NCI-H524 treated with DMSO at 0.1 percent for 48 hours (cell line): ENCODE data around the gene KLHL30.

Source experiments
- DNase-seq: peaks from one replicate; lab custom pipeline; 2025; lab: John Stamatoyannopoulos, UW

Gene KLHL30

DNA sequence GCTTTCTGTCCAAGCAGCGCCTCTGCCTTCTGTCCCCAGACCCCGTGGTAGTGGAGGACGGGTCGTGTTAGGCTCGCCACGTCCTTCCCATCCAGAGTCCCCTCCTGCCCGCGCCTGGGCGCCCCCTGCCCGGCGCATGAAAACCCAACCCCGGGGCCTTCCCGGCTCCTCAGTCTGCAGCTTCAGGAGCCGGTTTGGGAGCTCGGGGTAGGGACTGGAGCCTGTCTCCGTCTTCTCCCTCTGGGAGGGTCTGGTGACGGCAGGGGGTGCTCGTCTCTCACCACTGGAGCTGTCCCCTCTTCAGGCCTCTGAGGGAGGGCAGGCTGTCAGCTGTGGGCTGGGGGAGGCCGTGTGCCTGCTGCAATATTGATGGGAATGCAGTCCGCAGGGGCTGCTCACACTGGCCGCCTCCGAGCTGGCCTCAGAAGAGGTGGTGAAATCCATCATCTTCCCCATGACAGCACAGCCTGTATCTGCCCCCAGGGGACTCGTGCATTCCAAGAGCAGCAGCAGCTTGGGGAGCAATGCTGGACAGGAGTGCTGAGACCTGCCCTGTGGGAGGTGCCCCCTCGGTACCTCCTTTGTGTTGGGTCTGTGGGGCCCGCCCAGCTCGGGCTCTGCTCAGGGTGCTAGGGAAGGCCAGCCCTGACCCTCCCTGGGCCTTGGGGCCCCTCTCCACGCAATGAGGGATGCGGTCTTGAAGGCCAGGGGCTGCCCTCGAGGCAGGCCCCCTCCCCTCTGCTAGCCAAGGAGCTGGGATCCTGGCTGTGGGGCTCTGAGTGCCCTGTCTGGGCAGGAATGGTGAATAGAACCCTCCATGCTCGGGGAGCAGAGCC, 17.8 kb upstream of the KLHL30 start:
- DNase-seq, result no peak

DNA sequence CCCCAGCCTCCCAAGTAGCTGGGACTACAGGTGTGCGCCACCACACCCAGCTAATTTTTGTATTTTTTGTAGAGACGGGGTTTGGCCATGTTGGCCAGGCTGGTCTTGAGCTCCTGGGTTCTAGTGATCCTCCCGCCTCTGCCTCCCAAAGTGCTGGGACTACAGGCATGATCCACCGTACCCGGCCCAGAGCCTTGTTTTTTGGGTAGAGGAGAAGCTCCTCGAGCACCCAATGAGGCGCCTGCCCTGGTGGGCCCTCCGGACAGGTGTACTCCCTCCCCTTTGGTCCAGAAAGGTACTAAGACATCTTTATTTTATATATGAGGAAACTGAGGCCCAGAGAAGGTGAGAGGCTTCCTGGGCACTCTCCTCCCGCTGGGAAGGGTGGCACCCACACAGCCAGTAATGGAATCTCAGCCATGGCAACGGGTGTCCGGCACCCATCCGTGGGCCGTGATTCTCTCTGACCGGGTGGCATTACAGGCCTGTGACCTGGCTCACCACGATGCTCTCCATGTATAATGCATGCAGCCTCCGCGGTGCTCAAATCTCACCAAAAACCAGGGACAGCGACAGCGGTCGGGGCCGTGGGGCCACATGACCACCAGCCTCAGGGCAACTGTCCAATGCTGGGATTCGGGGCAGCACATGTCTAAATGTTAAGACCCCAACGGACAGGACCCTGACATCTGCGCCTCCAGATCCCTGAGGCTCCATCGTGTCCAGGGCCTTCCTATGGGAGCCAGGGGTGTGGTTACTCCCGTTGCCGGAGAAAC, 16.8 kb upstream of the KLHL30 start:
- DNase-seq, result no peak

DNA sequence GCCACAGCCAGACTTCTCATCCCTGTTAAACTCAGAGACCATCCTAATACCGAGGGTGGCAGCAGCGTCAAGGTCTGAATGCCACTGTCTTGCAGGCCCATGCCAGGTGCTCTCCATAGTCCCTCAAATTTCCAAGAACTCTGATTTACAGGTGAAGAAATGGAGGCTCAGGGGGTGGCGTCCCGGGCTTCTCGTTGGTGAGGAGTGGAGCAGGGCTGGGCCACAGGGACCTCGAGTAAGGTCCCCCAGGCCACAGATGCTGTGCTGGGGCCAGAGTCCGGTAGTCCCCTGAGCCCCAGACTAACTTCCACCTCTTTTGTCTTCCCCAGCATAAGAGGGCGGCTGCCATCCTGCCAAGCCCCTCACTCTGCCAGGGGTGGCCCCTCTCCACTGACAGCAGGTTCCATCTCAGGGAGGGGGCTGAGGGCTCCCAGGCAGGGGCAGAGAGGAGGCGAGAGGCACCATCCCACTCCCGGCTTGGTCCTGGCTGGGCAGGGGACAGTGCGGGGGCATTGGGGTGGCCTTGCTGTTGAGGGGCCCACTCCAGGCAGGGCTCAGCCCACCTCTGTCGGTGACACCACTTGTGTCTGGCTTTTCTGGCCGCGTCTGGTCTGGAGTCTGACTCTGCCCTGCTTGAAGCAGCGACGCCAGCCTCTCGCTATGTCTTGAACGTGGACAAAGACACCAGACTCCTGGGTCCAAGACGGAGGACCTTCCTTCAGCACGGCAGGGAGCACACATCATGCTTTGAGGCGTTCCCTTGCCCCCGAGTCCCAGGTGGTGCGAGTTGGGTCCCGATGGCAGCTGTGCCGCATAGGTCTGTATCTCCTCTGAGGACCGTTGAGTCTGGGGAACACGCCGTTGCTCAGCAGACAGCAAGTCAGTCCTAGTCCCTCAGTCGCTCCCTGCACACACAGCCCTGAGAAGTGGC, 15.9 kb upstream of the KLHL30 start:
- no peak for DNase-seq

DNA sequence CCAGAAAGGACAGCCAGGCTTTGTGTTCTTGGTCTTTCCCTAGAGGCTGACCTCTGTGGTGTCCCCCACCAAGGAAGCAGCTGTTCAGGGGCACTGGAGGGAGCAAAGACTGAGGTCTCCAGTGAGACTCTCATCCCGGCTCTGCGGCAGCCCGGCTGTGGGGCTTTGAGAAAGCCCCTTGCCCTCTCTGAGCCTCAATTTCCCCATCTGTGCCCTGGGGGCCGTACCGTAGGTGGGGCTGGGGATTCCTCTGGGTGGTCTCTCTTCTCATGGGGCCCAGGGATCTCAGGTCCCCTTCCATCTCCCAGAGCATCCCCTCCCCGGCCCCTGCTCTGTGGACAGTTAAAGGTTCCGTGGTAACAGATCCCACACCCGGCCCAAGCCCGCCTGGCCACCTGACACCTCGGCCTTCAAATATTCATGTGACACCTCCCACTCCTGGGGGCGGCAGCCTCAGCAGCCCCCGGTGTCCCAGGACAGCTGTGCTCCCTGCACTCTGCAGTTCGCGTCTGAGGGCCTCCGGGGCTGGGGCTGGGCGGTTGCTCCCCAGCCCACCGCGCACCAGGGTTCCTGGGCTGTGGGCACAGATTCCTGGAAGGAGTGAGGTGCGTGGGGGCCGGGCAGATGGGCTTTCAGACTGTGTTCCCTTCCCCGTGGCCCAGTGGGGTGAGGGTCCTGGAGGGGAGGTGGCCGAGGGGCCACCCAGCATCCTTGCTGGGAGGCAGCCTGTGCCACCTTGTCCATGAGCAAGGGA, 15.1 kb upstream of the KLHL30 start:
- no peak for DNase-seq

DNA sequence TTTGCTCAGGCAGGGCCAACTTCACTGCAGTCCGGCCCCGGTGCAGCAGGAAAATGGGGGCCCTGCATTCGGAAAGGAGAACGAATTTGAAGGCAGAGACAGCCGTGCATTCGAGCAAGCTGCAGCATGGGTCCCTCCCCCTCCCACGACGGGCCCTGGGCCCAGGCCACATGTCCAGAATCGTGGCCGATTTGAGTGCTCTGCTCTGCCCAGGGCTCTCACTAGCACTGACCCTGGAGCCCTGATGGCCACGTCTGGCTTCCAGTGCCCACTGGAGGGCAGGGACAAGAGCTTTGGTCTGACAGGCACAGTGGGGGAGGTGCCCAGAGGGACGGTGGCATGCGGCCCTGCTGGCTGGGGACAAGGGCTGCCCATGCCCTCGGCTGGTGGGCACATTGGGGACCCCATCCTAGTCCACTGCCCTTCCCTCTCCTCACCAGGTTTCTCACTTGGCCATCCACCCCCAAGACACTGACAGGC, 14.4 kb upstream of the KLHL30 start:
- no peak for DNase-seq

DNA sequence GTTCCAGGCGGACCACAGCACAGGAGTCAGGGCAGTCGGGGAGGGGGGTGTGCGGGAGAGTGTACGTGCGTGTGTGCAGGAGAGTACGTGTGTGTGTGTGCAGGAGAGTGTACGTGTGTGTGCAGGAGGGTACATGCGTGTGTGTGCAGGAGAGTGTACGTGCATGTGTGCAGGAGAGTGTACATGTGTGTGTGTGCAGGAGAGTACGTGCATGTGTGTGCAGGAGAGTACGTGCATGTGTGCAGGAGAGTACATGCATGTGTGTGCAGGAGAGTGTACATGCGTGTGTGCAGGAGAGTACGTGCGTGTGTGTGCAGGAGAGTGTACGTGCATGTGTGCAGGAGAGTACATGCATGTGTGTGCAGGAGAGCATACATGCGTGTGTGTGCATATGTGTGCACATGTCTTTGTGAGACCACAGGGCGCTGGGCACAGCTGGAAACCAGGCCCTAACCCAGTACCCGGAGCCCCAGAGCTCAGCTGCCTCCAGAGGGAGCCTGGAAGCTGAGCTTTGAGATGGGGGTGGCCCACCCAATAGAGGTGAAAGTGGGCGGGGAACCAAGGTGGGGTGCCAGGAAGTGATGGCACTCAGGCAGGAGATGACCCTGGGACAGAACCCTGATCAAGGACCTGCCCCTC, 13.9 kb upstream of the KLHL30 start:
- no peak for DNase-seq

DNA sequence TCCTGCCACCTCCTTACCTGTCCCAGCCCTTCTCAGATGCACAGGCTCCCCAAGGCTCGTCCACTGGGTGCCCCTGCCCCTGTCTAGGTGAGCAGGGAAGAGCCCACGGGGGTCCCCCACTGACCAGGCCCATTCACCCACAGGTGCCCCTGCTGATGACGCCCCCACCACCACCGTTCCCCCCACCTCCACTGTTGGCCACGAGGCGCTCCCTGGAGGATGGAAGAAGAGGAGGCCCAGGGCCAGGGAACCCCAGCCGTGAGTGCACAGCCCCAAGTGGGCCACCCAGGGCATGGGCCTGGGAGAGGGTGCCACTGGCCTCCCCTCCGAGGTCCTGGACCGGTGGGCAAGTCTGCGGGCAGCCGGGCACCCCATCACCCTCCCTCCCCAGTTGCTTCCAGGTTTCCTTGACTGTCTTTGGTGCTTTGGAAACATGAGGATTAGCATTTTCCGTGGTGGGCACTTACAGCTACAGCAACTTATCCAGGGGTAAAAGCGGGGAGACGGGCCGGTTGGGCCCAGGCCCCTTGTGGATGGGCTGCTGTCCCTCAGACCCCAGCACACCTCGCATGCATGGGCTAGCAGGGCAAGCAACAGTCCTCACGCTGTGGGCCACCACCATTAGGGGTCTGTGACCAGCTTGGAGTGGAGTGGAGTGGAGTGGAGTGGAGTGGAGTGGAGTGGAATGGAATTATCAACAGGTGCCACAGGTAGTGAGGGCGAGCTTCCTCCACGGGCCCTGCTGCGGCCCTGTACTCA, 13.2 kb upstream of the KLHL30 start:
- no peak for DNase-seq

DNA sequence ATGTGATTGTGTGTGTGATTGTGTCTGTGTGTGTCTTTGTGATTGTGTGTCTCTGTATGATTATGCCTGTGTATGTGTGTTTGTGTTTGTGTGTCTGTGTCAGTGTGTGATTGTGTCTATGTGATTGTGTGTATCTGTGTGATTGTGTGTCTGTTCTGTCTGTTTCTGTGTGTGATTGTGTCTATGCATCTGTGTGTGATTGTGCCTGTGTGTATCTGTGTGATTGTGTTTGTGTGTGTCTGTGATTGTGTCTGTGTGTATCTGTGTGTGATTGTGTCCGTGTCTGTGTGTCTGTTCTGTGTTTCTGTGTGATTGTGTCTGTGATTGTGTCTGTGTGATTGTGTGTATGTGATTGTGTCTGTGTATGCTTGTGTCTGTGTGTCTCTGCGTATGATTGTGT, 12.1 kb upstream of the KLHL30 start:
- no peak for DNase-seq

DNA sequence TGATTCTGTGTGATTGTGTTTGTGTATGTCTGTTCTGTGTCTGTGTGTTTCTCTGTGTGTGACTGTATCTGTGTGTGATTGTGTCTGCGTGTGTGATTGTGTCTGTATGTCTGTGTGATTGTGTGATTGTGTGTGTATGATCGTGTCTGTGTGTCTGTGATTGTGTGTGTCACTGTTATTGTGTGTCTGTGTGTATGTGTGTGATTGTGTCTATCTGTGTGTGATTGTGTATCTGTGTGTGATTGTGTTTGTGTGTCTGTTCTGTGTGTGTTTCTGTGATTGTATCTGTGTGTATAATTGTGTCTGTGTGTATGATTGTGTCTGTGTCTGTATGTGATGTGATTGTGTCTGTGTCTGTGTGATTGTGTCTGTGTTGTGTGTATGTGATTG, 11.7 kb upstream of the KLHL30 start:
- DNase-seq, result no peak

DNA sequence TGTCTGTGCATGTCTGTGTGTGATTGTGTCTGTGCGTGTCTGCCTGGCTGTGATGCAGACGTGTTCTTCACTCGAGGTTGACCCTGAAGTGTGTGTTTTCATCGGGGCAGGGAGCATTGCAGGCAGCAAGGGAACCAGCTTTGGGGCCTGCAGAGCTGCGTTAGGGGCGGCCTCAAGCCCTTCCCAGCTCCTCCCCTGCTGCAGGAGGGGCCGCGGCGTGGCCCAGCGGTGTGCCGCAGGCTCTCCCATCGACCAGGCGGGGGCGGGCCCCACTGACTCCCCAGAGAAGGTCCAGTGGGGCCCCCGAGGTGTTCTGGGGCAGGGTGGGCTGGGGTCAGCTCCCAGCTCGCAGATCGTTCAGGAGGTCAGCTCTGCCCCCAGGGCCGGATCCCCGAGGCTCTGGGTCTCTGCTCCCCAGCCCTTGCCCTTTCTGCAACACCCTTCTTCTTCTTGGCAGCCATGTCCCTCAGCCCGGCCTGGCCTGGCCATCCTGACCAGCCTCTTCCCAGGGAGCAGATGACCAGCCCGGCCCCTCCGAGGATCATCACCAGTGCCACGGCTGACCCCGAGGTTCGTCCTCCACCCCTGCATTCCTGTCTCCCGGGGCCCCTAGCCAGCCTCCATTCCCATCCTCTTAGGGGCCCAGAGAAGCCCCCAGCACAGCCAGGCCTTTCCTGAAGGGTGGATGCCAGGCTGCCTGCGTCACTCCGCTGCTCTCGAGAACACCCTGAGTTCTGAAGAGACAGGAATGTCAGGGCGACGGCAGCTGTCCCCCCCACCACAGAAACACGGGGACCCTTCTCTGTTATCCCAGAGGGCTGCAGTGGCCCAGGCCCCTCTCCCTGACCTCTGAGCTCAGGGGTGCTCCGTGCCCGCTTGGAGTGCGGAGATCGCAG, 11.1 kb upstream of the KLHL30 start:
- DNase-seq, result no peak

DNA sequence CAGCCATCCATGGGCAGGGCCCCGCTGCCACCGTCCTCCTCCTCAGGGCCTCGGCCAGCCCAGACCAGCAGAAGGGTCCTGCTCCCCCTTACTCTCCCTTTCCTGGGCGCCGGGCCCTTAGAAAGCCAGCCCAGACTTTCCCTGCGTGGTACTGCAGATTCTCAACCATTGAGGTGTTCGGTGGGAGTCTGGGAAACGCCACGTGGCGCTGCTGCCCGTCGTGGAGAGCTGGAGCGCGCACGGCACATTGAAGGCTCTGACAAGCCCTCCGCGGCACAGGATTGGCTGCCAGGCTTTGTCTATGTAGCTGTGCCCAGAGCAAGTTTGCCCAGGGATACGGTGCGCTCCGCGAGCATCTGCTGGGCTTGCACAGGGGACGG, 10.4 kb upstream of the KLHL30 start:
- DNase-seq, result no peak

DNA sequence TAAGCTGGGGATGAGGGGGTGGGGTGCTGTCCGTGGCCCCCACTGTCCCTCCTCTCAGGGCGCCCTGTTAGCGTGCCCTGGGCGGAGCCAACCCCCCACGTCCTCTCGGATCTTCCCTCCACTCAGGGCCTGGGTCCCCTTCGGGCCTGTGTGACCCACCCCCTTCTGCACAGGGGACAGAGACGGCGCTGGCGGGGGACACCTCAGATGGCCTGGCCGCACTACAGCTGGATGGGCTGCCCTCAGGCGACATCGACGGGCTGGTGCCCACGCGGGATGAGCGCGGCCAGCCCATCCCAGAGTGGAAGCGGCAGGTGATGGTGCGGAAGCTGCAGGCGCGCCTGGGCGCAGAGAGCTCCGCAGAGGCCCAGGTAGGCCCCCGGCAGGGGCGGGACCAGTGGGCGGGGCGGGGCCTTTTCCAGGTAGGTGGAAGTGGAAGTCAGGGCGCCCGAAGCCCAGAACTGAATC, 9.9 kb upstream of the KLHL30 start:
- no peak for DNase-seq

DNA sequence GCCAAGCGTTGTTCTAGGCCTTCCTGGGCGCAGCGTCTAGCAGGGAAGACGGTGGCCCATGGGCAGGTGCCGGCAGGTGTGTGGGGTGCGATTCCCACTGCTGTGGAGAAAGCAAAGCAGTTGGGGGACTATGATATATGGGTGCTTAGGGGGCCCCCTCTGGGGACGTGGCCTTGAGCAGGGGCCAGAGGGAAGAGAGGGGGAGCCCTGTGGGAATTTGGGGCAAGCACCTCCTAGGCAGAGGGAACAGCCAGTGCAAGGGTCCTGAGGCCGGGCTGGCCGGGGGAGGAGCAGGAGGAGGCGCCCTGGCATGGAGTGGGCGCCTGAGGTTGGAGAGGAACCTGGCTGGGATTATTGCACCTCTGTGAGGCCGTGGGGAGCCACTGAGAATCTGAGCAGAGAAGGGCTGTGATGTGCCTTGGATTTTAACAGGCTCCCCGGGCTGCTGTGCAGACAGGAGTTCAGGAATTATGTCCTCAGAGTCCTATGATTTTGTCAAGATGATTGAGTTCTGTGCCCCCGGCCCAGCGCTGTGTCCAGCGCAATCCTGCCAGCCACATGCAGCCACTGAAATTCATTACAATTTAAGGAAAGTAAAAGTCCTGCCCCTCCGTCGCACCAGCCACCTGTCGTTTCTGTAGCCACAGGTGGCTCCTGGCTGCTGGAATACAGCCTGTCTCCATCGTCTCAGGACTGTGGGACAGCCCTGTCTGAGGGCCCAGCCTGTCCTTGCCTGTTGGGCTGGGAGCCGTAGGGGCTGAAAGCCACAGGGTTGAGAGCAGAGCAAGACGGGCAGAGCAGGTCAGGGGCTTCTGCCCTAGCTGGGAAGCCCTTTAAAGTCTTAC, 9.1 kb upstream of the KLHL30 start:
- DNase-seq, result no peak

DNA sequence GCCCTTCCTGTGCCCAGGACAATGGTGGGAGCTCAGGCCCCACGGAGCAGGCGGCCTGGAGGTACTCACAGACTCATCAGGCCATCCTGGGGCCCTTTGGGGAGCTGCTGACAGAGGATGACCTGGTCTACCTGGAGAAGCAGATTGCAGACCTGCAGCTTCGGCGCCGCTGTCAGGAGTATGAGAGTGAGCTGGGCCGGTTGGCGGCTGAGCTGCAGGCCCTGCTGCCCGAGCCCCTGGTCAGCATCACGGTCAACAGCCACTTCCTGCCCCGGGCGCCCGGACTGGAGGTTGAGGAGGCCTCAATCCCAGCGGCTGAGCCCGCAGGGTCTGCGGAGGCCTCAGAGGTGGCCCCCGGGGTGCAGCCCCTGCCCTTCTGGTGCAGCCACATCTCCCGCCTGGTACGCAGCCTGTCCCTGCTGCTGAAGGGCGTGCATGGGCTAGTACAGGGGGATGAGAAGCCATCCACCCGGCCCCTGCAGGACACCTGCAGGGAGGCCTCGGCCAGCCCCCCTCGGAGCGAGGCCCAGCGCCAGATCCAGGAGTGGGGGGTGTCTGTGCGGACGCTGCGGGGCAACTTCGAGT, 8.3 kb upstream of the KLHL30 start:
- DNase-seq, result no peak

DNA sequence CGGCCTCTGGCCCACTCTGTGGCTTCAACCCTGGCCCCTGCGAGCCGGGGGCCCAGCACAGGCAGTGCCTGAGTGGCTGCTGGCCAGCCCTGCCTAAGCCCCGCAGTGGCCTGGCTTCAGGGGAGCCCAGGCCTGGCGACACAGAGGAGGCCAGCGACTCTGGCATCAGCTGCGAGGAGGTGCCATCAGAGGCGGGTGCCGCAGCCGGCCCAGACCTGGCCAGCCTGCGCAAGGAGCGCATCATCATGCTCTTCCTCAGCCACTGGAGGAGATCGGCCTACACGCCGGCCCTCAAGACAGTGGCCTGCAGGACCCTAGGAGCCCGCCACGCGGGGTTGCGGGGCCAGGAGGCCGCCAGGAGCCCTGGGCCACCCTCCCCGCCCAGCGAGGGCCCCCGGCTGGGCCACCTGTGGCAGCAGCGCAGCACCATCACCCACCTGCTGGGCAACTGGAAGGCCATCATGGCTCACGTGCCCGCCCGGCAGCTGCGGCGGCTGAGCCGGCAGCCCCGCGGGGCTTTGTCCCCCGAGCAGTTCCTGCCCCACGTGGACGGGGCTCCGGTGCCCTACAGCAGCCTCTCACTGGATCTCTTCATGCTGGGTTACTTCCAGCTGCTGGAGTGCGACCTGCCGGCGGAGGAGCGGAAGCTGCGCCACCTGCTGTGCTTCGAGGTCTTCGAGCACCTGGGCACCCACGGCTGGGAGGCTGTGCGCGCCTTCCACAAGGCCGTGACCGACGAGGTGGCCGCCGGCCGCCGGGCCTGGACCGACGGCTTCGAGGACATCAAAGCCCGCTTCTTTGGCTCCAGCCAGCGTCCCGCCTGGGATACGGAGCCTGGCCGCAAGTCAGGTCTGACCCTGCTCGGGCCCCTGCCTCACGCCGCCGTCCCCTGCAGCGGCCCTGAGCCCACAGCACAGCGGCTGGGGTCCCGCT, 7.5 kb upstream of the KLHL30 start:
- no peak for DNase-seq

DNA sequence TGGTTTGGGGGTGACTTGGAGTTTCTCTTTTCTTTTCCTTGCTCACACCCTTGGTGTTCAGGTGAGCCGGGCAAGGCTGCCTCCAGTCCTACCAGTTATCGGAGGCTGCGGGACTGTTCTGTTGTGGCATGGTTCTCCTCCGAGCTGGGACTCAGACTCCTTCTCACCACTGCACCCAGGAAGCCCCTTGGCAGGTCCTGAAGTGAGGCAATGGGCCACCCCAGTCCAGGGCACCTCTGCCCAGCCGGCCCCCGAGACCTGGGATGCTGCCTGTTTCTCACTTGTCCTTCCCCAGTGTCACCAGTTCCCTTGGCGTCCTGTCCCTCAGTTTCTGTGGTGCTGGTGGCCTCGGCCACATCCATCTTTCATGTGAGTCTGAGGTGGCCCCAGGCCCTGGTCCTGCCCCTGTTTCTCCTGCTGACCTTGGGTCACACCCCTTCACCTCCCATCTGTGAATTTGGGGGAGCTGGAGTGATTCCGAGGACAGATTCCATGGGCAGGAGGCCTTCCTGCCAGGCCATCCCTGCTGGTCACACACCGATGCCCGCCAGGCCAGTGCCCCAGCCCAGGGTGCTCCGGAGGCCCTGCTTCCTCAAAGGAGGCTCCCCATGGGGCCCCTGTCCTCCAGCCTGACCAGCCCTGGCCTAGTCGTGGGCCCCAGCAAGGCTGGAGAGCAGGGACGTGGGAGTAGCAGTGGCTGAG, 6.6 kb upstream of the KLHL30 start:
- DNase-seq, result no peak
